ENCODE measurements around the gene UNC119.

Gene UNC119

DNA sequence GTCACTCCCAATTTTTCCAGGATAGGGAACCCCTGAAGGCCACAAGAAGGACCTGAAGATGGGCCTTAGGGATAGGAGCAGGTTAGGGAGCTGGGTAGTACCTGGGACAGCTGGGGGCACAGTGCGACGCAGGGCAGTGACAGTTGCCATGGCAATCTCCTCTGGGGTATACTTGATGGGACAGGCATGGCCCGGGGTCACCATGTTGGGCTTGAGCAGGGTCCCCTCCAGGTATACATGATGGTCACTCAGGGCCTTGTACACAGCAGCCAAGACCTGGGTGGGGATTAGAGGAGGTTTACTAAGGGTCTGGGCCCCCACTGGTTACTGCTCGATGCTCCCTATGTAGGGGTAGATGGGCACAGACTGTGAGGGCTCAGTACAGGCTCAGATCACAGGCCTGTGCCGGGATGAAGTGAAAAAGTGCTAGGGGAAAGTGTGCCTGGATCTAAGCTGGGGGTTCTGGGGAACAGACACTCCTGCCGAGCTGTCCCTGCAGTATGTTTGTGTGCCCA is 21.6 kb upstream of the UNC119 start:
- DNase-seq (ENCODE audit: low read depth, low spot score) = no peak
- TF ChIP-seq, protein P1, sequence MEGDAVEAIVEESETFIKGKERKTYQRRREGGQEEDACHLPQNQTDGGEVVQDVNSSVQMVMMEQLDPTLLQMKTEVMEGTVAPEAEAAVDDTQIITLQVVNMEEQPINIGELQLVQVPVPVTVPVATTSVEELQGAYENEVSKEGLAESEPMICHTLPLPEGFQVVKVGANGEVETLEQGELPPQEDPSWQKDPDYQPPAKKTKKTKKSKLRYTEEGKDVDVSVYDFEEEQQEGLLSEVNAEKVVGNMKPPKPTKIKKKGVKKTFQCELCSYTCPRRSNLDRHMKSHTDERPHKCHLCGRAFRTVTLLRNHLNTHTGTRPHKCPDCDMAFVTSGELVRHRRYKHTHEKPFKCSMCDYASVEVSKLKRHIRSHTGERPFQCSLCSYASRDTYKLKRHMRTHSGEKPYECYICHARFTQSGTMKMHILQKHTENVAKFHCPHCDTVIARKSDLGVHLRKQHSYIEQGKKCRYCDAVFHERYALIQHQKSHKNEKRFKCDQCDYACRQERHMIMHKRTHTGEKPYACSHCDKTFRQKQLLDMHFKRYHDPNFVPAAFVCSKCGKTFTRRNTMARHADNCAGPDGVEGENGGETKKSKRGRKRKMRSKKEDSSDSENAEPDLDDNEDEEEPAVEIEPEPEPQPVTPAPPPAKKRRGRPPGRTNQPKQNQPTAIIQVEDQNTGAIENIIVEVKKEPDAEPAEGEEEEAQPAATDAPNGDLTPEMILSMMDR (IDR thresholded peaks at IDR 0.05; ENCODE audit: low read depth, low read length) = no peak
- H3K4me3 ChIP-seq (ENCODE audit: low read depth, low read length) = no peak overlapping the region
- in situ Hi-C loops (cut with HindIII; ENCODE audit: low sequenced_read_pairs) = no loop called here

DNA sequence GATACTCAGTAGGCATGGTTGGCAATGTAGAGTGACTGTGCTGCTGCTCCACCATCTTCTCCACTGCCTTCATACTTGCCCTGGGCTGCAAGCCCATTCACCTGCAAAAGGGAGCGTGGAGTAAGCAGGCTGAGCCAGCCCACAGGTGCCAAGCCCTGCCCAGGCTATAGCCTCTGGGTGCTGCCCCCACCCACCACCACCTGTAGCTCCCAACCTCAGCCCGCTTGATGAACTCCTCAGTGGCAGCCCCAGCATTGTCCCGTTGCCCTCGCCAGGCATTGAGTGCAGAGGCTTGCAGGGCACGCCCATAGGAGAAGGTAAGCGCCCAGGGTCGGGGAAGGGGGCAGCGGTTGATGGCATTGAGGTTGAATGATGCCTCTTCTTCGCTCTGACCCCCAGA is 21.1 kb upstream of the UNC119 start:
- in situ Hi-C loops (cut with HindIII; ENCODE audit: low sequenced_read_pairs) = no loop called here
- no peak overlapping the region for H3K4me3 ChIP-seq (ENCODE audit: low read depth, low read length)
- TF ChIP-seq, protein P1 (IDR thresholded peaks at IDR 0.05; ENCODE audit: low read depth, low read length) = no peak
- DNase-seq (ENCODE audit: low read depth, low spot score) = no peak

DNA sequence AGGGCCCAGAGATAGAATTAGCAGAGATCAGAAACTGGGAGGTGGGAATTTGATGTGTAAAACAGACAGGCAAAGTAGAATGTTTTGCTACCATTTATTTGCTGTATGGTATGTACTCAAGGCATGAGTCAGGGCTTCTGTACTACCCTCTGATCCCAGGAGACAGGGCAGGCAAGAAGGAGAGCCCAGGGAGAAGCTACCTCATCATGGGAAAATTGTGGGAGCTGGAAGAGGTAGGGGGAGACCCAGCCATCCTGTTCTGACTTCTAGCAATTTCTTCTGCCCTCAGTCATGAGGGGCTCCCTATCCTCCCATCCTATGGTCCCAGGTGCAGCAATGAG is 20.6 kb upstream of the UNC119 start:
- TF ChIP-seq, protein P1 (IDR thresholded peaks at IDR 0.05; ENCODE audit: low read depth, low read length) = no peak
- DNase-seq (ENCODE audit: low read depth, low spot score) = no peak
- no peak overlapping the region for H3K4me3 ChIP-seq (ENCODE audit: low read depth, low read length)
- in situ Hi-C loops (cut with HindIII; ENCODE audit: low sequenced_read_pairs) = no loop called here

DNA sequence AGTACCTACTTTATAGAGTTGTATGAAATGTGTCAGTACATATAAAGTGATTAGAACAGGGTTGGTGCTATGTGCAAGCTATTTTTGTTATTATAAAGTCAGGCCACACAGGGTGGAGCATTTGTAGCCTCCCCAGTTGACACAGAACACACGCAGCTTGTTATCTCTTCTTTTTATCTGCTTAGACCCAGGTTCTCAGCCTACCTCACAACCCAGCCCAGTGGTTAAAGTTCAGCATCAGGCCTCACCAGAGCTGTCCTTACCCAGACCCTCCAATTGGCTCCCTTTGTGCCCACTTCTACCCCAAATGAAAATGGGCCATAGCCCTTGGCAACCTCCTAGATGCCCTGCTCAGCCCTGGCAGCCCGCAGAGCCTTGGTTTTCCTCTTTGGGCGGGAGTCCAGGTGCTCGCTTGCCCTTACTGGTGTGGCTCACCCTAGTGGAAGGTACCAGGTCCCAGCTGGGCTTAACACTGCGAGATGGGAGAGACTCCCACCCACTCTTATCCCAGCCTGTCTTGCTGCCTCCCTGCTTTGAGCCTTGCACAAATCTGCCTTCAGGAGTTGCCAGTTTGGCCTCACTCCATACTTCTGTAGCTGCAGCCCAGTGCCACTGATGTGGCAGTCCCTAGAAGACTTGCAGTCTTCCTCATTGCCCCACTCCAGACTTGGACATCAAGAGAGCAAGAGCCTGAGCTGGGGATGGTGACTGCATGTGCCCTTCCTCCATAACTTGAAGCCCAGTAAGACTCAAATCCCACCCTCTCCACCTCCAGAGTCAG is 20.0 kb upstream of the UNC119 start:
- no peak overlapping the region for H3K4me3 ChIP-seq (ENCODE audit: low read depth, low read length)
- TF ChIP-seq, protein P1 (IDR thresholded peaks at IDR 0.05; ENCODE audit: low read depth, low read length) = no peak
- in situ Hi-C loops (cut with HindIII; ENCODE audit: low sequenced_read_pairs) = no loop called here
- no peak for DNase-seq (ENCODE audit: low read depth, low spot score)

DNA sequence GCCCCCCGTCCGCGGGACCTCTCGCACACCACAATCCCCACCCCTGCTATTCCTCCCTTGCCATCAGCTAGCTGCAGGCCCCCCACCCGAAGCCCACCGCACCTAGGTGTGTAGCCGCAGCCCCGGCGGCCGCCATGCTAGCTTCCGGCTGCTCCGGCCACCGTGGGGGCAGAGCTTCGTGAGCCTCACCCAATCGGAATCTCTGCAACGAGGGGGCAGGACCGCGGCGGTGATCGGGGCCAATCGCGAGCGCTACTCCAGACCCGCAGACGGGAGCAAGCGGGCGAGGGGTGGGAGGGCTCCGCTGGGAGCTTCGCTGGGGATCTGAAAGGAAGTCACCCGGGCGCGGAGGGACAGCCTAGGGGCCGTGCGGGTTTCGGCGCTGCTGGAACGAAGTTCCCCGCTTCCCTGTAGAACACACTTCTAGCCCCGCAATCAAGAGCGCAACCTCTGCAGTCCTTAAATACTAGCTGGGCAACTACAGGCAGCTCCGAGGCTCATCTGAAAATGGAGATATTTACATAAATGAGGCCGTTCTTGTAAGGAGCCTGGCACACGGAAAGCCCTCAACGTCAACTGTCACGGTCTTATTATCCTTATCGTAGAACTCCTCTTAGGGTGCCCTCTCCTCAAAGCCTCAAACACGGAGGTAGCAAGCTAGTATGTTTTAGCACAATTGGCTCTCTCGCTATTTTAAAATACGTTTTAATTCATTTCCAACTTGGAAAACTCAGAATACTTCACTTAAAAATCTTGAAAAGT is 19.1 kb upstream of the UNC119 start, which contains the start of gene PIGS:
Gene PIGS, minus strand, starts transcription at position 164 of the 762 bp plus-strand sequence. Its CDS starts 28 bp downstream, at position 136.
- TF ChIP-seq, protein P1 (IDR thresholded peaks at IDR 0.05; ENCODE audit: low read depth, low read length) = no peak
- peak within 1 kb of the TSS; percentile 72 for H3K4me3 ChIP-seq (ENCODE audit: low read depth, low read length)
- peak; percentile 92 for DNase-seq (ENCODE audit: low read depth, low spot score)
- in situ Hi-C loops (cut with HindIII; ENCODE audit: low sequenced_read_pairs) = no loop called here

DNA sequence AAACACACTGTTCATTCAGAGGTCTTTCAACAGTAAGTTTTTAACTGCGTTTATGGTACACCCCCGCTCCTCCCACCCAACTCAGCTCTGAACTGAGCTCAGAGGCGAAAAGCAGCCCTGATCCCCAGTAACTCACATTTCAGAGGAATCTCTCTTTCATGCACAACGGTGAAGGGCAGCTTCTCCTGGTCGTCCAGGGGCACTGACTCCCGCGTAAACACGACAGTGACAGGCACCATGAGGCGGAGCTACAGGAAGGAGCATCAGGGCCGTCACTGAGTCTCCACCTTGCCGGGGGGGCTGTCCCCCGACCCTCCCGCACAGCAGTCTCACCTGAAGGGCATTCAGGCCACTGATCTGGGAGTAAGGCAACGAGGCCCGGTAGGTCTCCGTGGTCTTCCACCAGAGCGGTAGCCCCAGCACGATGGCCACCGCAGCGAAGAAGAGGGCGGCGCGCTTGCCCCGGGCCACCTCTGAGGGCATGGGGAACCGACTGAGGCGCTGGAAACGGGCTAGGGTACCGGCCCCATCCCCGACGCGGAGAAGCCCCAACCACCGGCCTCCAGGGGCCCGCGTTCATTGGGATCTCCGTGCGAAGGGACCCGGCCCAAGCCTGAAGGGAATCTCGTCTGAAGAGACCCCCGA is 18.4 kb upstream of the UNC119 start:
- no peak for DNase-seq (ENCODE audit: low read depth, low spot score)
- in situ Hi-C loops (cut with HindIII; ENCODE audit: low sequenced_read_pairs) = no loop called here
- TF ChIP-seq, protein P1 (IDR thresholded peaks at IDR 0.05; ENCODE audit: low read depth, low read length) = no peak
- H3K4me3 ChIP-seq (ENCODE audit: low read depth, low read length) = peak overlapping the region; percentile 72

Data from astrocyte of the spinal cord (primary cell).